ENCODE data around the gene PLCB4.

DNA sequence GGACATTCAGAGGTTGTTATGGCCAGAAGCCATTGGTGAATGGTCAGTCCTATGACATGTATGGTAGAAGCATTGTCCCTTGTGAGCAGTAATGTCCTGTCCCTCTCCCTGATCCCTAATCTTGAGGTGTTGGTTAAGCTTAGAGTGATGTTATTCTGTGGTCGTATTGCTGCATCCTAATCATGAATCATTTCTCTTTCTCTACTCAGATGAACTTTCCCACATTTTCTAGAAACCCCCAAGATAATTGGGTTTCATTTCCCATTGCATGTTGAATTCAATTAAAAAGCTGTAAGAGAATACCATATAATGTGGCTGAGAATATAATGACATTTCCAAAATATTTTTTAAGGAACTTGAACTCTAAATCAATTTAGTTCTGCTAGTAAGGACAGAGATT lies 175.1 kb downstream of the PLCB4 start:
- TF ChIP-seq, protein P1, sequence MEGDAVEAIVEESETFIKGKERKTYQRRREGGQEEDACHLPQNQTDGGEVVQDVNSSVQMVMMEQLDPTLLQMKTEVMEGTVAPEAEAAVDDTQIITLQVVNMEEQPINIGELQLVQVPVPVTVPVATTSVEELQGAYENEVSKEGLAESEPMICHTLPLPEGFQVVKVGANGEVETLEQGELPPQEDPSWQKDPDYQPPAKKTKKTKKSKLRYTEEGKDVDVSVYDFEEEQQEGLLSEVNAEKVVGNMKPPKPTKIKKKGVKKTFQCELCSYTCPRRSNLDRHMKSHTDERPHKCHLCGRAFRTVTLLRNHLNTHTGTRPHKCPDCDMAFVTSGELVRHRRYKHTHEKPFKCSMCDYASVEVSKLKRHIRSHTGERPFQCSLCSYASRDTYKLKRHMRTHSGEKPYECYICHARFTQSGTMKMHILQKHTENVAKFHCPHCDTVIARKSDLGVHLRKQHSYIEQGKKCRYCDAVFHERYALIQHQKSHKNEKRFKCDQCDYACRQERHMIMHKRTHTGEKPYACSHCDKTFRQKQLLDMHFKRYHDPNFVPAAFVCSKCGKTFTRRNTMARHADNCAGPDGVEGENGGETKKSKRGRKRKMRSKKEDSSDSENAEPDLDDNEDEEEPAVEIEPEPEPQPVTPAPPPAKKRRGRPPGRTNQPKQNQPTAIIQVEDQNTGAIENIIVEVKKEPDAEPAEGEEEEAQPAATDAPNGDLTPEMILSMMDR (IDR thresholded peaks at IDR 0.05 in 4 of 5, conservative IDR thresholded peaks at IDR 0.05 in 1 of 5): no peak
- TF ChIP-seq POLR2A (IDR thresholded peaks at IDR 0.05): no peak

All from gastrocnemius medialis (tissue), 4 donors.